T-helper 2 cell treated with Interferon-gamma antibody and Interleukin-4, amounts not matched to agents 100 ng/mL and 5 ng/mL, for 36 hours (primary cell): Measurements from ENCODE around the gene RPL18. TPM values are rescaled to one million over a fixed set of nuclear protein-coding genes. Genes with fewer than 3 reads are reported as not detected.
"Not testable (repeated sequence)": the region's sequence is repeated elsewhere in the genome, so short reads cannot be mapped to it uniquely, and the experiment has no call there.

ENCODE experiments used
- intact Hi-C: fragments of 100-400 bp; cut with micrococcal nuclease; formaldehyde crosslinking; loops from one replicate; pipeline ENCODE4 v1.15.1; 2023
- total RNA-seq: library from RNA; stranded (reverse); gene quantifications from 2 replicates; pipeline ENCODE4 v1.2.3, GENCODE V29; 2022

RPL18 gene
- total RNA-seq, 1 donor from 2014 or later = 1,641 TPM

DNA sequence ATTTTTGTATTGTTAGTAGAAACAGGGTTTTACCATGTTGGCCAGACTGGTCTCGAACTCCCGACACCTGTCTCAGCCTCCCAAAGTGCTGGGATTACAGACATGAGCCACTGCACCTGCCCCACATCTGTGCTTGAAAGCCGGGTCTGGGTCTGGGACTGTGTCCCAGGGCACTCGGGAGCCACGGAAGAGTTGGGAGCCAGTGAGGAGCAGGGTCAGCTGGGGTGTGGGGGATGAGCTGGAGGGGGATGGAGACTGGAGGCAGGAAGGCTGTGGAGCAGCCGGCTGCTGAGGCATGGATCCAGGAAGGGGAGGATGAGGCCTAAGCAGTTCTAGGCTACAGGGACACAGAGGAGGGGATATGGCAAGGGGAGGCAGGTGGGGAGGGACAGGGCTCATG is 23.1 kb downstream of the RPL18 start:
- intact Hi-C loops = no loop called here

DNA sequence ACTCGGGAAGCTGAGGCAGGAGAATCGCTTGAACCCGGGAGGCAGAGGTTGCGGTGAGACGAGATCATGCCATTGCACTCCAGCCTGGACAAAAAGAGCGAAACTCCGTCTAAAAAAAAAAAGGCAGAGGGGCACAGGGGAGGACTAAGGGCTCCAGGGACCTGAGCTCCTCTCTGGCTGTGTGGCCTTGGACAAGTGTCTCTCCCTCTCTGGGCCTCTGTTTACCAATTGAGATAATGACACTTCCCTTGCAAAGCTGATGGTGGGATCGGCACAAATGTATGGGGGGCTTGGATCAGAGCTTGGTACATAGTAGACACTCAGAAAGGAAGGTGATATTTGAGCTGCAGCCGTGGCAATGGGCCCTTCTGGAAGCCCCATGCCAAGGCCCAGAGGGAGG is 23.8 kb downstream of the RPL18 start:
- intact Hi-C loops = no loop called here

- intact Hi-C loops = no loop called here
These were observed 28.0 kb downstream of the RPL18 start for GRCh38 chr19:48591021-48591420.

GRCh38 chr19:48588670-48589401 is 30.1 kb downstream of the RPL18 start:
- intact Hi-C loops = loop anchor here (1.0 to 10.0 kb wide), 3 partner anchors 30 to 274 kb away; partner anchors contain the start of genes RPL18 and SPHK2

DNA sequence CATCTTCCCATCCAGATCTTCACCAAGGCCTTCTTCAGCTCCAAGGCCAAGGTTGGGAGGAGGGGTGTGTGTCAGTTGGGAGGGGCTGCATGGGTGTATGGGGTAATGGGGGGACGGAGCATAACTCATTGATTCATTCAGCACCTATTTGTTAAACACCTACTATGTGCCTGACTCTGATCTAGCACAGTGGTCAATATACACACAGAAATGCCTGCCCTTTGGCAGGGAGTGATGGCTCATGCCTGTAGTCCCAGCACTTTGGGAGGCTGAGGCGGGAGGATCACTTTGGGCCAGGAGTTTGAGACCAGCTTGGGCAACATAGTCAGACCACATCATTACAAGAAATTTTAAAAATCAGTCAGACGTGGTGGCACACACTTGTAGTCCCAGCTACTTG is 31.6 kb downstream of the RPL18 start:
- intact Hi-C loops = loop anchor here (10.0 kb wide), 1 partner anchor 273 kb away; no protein-coding TSS in a partner anchor

DNA sequence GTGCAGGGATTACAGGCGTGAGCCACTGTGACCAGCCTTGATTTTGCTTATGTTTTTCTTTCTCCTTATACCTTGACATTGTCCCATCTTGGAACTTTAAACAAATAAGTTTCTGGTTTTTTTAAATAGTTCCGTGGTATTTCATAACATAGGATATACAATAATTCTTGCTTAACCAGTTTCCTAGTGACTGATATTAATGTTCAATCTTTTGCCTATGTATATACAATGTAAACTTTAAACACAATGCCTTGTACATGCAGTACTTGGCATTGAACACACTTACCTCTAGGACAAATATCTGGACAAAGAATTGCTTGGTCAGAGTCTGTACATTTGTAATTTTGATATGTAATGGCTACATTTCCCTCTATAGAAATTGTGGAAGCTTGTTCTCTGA is 36.8 kb downstream of the RPL18 start:
- intact Hi-C loops = loop anchor here (10.0 kb wide), 1 partner anchor 267 kb away; no protein-coding TSS in a partner anchor

DNA sequence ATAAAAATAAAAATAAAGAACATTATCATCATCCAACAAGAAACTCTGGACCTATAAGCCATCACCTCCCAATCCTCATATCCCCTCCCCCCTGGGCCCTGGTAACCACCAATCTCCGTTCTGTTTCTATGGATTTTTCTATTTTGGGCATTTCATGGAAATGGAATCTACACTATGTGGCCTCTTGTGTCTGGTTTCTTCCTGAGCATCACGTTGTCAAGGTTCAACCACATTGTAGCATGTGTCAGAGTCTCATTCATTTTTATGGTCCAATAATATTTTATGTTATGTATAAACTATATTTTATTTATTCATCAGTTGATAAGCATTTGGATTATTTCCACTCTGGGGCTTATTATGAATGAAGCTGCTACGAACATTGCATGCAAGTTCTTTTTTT is 40.1 kb downstream of the RPL18 start:
- intact Hi-C loops = no loop called here

DNA sequence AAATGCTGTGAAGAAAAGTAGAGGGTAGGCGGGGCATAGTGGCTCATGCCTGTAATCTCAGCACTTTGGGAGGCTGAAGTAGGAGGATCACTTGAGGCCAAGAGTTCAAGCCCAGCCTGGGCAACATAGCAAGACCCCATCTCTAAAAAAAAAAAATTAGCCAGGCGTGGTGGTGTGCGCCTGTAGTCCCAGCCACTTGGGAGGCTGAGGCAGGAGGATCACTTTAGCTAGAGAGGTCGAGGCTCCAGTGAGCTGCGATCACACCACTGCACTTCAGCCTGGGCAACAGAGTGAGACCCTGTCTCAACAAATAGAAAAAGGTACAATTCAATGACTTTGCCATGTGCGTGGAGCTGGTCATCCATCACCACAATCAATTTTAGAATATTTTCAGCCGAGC is 41.1 kb downstream of the RPL18 start:
- intact Hi-C loops = not testable (repeated sequence)

DNA sequence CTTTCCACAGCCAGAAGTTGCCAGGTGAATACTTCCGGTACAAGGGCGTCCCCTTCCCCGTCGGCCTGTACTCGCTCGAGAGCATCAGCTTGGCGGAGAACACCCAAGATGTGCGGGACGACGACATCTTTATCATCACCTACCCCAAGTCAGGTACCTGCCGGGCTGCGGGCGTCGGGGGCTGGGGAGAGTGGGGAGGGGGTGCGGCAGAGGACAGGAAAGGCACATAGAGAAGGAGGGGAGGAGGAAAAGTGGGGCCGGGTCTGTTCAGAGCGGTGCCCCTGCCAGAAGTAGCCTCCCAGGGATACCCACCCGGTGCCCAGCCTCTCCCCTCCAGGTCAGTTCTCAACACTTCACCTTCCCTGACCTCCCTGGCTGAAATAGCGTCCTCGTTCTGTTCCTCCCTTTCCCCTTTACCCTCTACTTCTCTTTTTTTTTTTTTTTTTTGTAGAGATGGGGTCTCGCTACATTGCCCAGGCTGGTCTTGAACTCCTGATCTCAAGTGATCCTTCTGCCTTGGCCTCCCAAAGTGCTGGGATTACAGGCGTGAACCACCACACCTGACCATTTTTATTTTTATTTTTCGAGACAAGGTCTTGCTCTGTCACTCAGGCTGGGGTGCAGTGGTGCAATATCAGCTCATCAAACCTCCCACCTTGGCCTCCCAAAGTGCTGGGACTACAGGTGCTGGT is 42.9 kb downstream of the RPL18 start:
- intact Hi-C loops = no loop called here

- intact Hi-C loops = no loop called here
These were observed 45.8 kb downstream of the RPL18 start for GRCh38 chr19:48573163-48573505.

GRCh38 chr19:48571378-48572162 is 47.4 kb downstream of the RPL18 start:
- intact Hi-C loops = no loop called here

- intact Hi-C loops = no loop called here
These were observed 49.2 kb downstream of the RPL18 start for GRCh38 chr19:48569814-48570213.

GRCh38 chr19:48568345-48568886 is 50.6 kb downstream of the RPL18 start:
- intact Hi-C loops = no loop called here

Other genes starting within 250 kb of the RPL18 start
- 73.3 and 77.8 TPM in 2 replicates for gene KDELR1, start 227.6 kb downstream of the RPL18 start, total RNA-seq
- 0.09 and 0.23 TPM in 2 replicates for gene GRIN2D, start 225.5 kb downstream of the RPL18 start, total RNA-seq
- gene GRWD1, start 173.2 kb downstream of the RPL18 start, total RNA-seq = 49.9 TPM in 2 replicates
- gene KCNJ14, start 163.6 kb downstream of the RPL18 start, total RNA-seq = 1.6 and 1.8 TPM in 2 replicates
- 41.6 and 44.2 TPM in 2 replicates for gene CYTH2, start 149.8 kb downstream of the RPL18 start, total RNA-seq
- gene LMTK3, start 107.3 kb downstream of the RPL18 start, total RNA-seq = 2.8 and 3.4 TPM in 2 replicates
- gene SULT2B1, start 67.0 kb downstream of the RPL18 start, total RNA-seq = 0.16 TPM in 1 of 2 replicates, not detected in the other
- not detected in 2 replicates for gene SPACA4, start 12.4 kb downstream of the RPL18 start, total RNA-seq
- 3.4 and 3.8 TPM in 2 replicates for gene FAM83E, start 4.1 kb downstream of the RPL18 start, total RNA-seq
- 30.9 and 35.3 TPM in 2 replicates for gene SPHK2, start 328 bp upstream of the RPL18 start, total RNA-seq
- gene DBP, start 18.2 kb upstream of the RPL18 start, total RNA-seq = 9.6 and 11.8 TPM in 2 replicates
- gene CA11, start 27.0 kb upstream of the RPL18 start, total RNA-seq = 4.2 and 4.4 TPM in 2 replicates
- gene NTN5, start 53.8 kb upstream of the RPL18 start, total RNA-seq = 0.23 and 0.50 TPM in 2 replicates
- gene FUT2, start 76.8 kb upstream of the RPL18 start, total RNA-seq = not detected in 2 replicates
- 1.00 and 1.1 TPM in 2 replicates for gene MAMSTR, start 100.5 kb upstream of the RPL18 start, total RNA-seq
- 0.27 and 0.30 TPM in 2 replicates for gene RASIP1, start 121.4 kb upstream of the RPL18 start, total RNA-seq
- not detected in 2 replicates for gene IZUMO1, start 127.7 kb upstream of the RPL18 start, total RNA-seq
- gene FUT1, start 133.5 kb upstream of the RPL18 start, total RNA-seq = 0.25 and 0.36 TPM in 2 replicates
- not detected in 2 replicates for gene FGF21, start 136.3 kb upstream of the RPL18 start, total RNA-seq
- gene BCAT2, start 191.9 kb upstream of the RPL18 start, total RNA-seq = 56.3 and 60.1 TPM in 2 replicates
- gene HSD17B14, start 217.3 kb upstream of the RPL18 start, total RNA-seq = 0.36 and 0.59 TPM in 2 replicates
- gene PLEKHA4, start 249.4 kb upstream of the RPL18 start, total RNA-seq = 1.4 and 1.8 TPM in 2 replicates